ENCODE results near the gene DNAJC1.

GRCh38 chr10:21944727-21945386, 58.7 kb downstream of the DNAJC1 start:
- TF ChIP-seq CTCF (optimal IDR thresholded peaks at IDR 0.05 in 1 of 3, IDR thresholded peaks at IDR 0.05 in 1 of 3, conservative IDR thresholded peaks at IDR 0.05 in 1 of 3; ENCODE audit: extremely low read depth in 1 of 3, insufficient read depth in 2 of 3, low read length in 3 of 3) (no peak), EZH2 (IDR thresholded peaks at IDR 0.05; ENCODE audit: low read length) (no peak)
